Mucosa of descending colon (tissue), 3 donors: ENCODE data around the gene FYN. TPM values are rescaled to one million over a fixed set of nuclear protein-coding genes. Genes with fewer than 3 reads are reported as not detected.
"Not testable (repeated sequence)": the region's sequence is repeated elsewhere in the genome, so short reads cannot be mapped to it uniquely, and the experiment has no call there.

ENCODE experiments used
- ATAC-seq: fragments of 200-7000 bp; cut with Tn5 transposase; one replicate; pipeline ENCODE4 v1.9.1; 2020; ENCODE audit warnings: mild to moderate bottlenecking, moderate library complexity
- DNase-seq, 3 donors: peaks; one replicate each; pipeline ENCODE4 v3.0.0-alpha.2; 2020
- H3K36me3 ChIP-seq: fragments of 200-600 bp; one replicate; pipeline ENCODE4 v1.8.0; 2021; ENCODE audit warnings: low read depth, mild to moderate bottlenecking
- H3K4me1 ChIP-seq: fragments of 200-600 bp; one replicate; pipeline ENCODE4 v1.8.0; 2021; ENCODE audit warnings: low read depth, mild to moderate bottlenecking
- H3K4me3 ChIP-seq: fragments of 200-600 bp; one replicate; pipeline ENCODE4 v1.8.0; 2021; ENCODE audit warnings: mild to moderate bottlenecking
- H3K9me3 ChIP-seq: fragments of 200-600 bp; one replicate; pipeline ENCODE4 v1.8.0; 2021; ENCODE audit warnings: mild to moderate bottlenecking
- intact Hi-C, 2 donors: fragments of 100-400 bp; cut with DNase I in 1 of 2; cut with micrococcal nuclease in 1 of 2; formaldehyde crosslinking; loops; one replicate each; pipeline versions ENCODE4 v1.11.0 to v1.11.1; 2022; cut with DNase I, micrococcal nuclease
- total RNA-seq, 3 donors: library from RNA; stranded (reverse); fragmentation: NEBNext Ultra II Directional in 2 of 3; extraction: Animal tissue kit (Norgen Biotek cat#: 25700) in 2 of 3; gene quantifications; one replicate each; pipeline versions ENCODE4 v1.2.1 to v1.2.4, GENCODE V29; 2021 to 2023
- TF ChIP-seq, protein P1 (sequence below): fragments of 200-600 bp; IDR thresholded peaks from one replicate; pipeline ENCODE4 v1.8.0; 2022; ENCODE audit warnings: antibody characterized with exemption, mild to moderate bottlenecking
- donor health status: DM: no; HTN: no; CAD: no; lungs with moderate emphysema.
- donor health status: DM: no; HTN: no; CAD: no.
- donor health status: DM: no; HTN: yes; CAD: no.

FYN gene
- total RNA-seq, 3 donors from 2014 or later: 15.0 to 63.0 (median 24.8) TPM

DNA sequence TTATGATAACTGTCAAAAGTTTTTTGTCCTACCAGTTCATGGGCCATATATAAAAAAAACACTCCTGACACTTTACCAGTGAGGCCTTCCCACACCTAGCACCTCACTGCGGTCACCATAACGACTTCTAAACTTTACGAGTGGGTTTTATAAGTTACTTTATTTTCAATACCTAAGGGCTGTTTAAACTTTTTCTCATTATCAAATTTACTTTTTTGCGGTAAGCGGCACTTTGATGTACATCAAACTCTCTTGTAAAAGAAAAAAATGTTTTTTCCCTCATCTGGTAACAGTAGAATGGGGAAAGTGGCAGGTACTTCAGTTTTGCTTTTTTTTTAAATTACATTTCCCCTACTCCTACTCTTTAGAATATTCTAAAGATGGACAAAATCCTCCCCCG is 36.2 kb downstream of the FYN start:
- DNase-seq (no peak), ATAC-seq (no peak)
- Histone ChIP-seq H3K4me3 (no peak overlapping the region), H3K36me3 (no peaks in the 10 kb centered on the region), H3K9me3 (no peaks in the 10 kb centered on the region), H3K4me1 (no peaks in the 10 kb centered on the region)
- intact Hi-C loops: no loop called here
- TF ChIP-seq, protein P1, sequence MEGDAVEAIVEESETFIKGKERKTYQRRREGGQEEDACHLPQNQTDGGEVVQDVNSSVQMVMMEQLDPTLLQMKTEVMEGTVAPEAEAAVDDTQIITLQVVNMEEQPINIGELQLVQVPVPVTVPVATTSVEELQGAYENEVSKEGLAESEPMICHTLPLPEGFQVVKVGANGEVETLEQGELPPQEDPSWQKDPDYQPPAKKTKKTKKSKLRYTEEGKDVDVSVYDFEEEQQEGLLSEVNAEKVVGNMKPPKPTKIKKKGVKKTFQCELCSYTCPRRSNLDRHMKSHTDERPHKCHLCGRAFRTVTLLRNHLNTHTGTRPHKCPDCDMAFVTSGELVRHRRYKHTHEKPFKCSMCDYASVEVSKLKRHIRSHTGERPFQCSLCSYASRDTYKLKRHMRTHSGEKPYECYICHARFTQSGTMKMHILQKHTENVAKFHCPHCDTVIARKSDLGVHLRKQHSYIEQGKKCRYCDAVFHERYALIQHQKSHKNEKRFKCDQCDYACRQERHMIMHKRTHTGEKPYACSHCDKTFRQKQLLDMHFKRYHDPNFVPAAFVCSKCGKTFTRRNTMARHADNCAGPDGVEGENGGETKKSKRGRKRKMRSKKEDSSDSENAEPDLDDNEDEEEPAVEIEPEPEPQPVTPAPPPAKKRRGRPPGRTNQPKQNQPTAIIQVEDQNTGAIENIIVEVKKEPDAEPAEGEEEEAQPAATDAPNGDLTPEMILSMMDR: no peak

DNA sequence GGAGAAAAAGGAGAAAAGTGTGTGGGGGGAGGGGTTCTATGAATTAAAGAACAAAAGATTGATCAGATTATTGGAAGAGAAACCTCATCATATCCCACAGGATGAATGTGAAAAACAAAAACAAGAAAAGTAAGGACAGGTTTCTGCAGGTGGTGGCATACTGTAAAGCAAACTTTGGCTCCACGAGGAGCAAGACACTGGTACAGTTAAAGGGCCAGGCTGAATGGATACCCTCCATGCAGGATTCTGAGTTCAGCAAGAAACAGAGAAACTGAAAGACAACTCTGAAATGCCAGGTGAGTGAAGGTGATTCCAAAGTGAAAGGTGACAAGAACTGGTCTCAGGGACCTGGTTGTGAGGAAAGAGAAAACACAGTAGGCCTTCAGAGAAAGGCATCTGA is 37.4 kb downstream of the FYN start:
- no peaks in the 10 kb centered on the region for H3K9me3 ChIP-seq

DNA sequence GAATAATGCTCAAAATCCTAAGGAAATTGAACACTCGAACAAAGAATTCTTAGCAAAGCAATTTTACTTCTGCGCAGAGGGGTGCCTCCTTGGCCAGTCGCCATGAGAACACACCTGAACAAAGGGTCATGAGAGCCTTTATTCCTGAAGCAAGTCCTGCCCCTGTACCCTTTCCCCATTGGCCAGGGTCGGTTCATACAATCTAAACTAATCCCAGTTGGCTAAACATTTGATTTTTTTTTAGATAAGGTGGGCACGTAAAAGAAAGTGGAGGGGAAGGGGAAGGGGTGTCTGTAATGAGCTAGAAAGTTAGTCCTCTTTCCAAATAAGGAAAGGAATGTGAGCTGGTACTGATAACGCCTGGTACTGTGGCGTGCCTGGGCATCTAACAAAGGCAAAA is 37.9 kb downstream of the FYN start:
- DNase-seq, H3K4me1 ChIP-seq, ATAC-seq, H3K9me3 ChIP-seq, intact Hi-C loops, H3K4me3 ChIP-seq, H3K36me3 ChIP-seq: not testable (repeated sequence)

More for the DNA sequence above, 37.4 kb downstream of the FYN start:
- DNase-seq: no peak
- no peak for ATAC-seq
- Histone ChIP-seq H3K4me1 (no peaks in the 10 kb centered on the region), H3K36me3 (no peaks in the 10 kb centered on the region), H3K4me3 (no peak overlapping the region)
- TF ChIP-seq, protein P1: no peak
- intact Hi-C loops: no loop called here

DNA sequence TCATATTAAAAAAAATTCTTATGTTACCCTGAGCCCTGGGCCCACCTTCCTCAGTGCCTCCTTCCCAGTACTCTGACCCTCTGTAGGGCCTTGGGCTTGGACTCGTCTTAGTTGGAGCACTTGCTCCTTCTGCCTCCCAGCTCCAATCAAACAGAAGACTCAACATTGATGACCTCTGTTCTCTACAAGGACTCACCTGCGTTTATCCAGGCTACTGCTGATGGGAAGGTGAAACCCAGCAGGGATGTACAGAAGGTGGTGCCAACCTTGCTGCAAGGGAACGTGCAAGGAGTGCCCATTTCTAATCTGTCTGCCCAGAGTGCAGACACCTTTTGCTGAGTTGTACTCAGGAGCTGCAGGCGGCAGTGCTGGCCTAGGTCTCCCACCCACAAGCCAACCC is 38.9 kb downstream of the FYN start:
- ATAC-seq (no peak), DNase-seq (no peak)
- intact Hi-C loops: no loop called here
- Histone ChIP-seq H3K4me3 (no peak overlapping the region), H3K9me3 (no peaks in the 10 kb centered on the region), H3K36me3 (no peaks in the 10 kb centered on the region), H3K4me1 (no peaks in the 10 kb centered on the region)
- TF ChIP-seq, protein P1: no peak

DNA sequence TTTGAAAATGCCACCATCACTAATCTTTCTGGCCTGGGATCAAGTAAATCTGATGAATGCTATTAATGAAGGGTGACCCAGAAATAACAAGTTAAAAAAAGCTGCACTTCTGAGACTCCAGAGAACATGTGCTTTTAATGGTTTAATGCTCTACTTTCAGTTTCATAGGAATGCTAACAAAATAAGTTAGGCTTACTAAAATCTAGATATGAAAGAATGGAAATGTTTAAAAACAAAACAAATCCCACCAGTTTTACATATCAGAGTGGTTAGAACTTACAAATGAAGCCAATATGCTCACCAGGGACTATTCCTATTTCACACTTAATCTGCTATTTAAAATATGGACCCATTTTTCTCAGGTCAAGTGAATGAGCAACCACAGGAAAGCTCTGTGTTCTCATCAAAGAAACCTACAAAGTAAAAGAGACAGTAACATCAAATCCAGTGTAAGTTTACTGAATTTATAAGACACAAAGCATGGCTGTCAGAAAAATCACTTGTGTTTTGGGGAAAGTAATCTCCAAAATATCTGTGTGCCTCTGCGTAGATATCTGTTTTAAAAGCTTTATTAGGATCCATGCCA is 40.3 kb downstream of the FYN start:
- Histone ChIP-seq H3K4me3 (no peak overlapping the region), H3K36me3 (no peaks in the 10 kb centered on the region), H3K4me1 (no peaks in the 10 kb centered on the region), H3K9me3 (no peaks in the 10 kb centered on the region)
- ATAC-seq: no peak
- TF ChIP-seq, protein P1: no peak
- intact Hi-C loops: no loop called here
- DNase-seq: no peak

DNA sequence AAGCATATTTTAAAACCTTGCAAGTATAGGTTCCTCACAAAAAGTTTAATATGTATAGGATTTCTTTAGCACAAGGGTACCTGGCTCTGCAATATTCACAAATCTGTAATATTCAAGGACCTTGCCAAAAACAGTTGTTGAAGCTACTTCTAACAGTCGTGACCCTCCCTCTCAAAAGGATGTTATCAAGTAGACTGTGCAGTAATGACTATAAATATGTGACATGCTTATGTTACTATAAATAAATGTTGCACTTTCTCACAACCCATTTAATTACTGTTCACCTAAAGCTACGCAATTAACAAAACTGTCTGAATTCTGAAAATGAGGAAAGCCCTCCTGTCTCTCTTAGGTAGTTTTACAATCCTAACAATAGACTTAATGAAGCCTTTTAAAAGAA is 41.8 kb downstream of the FYN start:
- Histone ChIP-seq H3K4me1 (no peaks in the 10 kb centered on the region), H3K9me3 (no peaks in the 10 kb centered on the region), H3K36me3 (no peaks in the 10 kb centered on the region), H3K4me3 (no peak overlapping the region)
- intact Hi-C loops: no loop called here
- no peak for DNase-seq
- no peak for ATAC-seq
- TF ChIP-seq, protein P1: no peak
